WTC11 (cell line): Measurements from ENCODE around the gene PGD. TPM values are rescaled to one million over a fixed set of nuclear protein-coding genes. Genes with fewer than 3 reads are reported as not detected.

ENCODE experiments used
- ATAC-seq: fragments of 200-7000 bp; cut with Tn5 transposase; 2 replicates; pipeline ENCODE4 v1.10.0; 2021; ENCODE audit warnings: mild to moderate bottlenecking, moderate library complexity
- Bru-seq: library from RNA; stranded (reverse); fragments of 400-500 nt; gene quantifications from one replicate; lab custom pipeline; 2021; lab: Mats Ljungman, UMichigan
- CTCF ChIA-PET: fragments of 300-600 bp; sonication (Branson Sonifier 250); formaldehyde crosslinking; loops from one replicate; lab custom pipeline; 2021; ENCODE audit warnings: antibody characterized with exemption; lab: Charles Lee
- POLR2A ChIA-PET: fragments of 350-600 bp; sonication (Branson Sonifier 250); formaldehyde crosslinking; loops from one replicate; lab custom pipeline; 2021; ENCODE audit warnings: antibody characterized with exemption; lab: Charles Lee
- DNase-seq: peaks from one replicate; pipeline ENCODE4 v3.0.0; 2021; ENCODE audit warnings: low spot score
- H3K27ac Mint-ChIP-seq: 2 replicates; pipeline ENCODE4 v1.8.0; 2021; ENCODE audit warnings: mixed read lengths
- H3K27me3 Mint-ChIP-seq: 2 replicates; pipeline ENCODE4 v1.8.0; 2021; ENCODE audit warnings: low read depth, mild to moderate bottlenecking, moderate library complexity, mixed read lengths
- H3K36me3 Mint-ChIP-seq: 2 replicates; pipeline ENCODE4 v1.8.0; 2021; ENCODE audit warnings: mixed read lengths
- H3K4me1 Mint-ChIP-seq: 2 replicates; pipeline ENCODE4 v1.8.0; 2022; ENCODE audit warnings: mixed read lengths
- H3K4me3 Mint-ChIP-seq: 2 replicates; pipeline ENCODE4 v1.8.0; 2021; ENCODE audit warnings: mild to moderate bottlenecking, moderate library complexity, mixed read lengths
- H3K9me3 Mint-ChIP-seq: 2 replicates; pipeline ENCODE4 v1.8.0; 2021; ENCODE audit warnings: mixed read lengths
- ATF1 ChIP-seq: sonication (generic); formaldehyde crosslinking; IDR thresholded peaks from 2 replicates; pipeline ENCODE4 v1.8.1; 2023; ENCODE audit warnings: mild to moderate bottlenecking, moderate library complexity, missing genetic modification reagents
- ELF4 ChIP-seq: sonication (generic); formaldehyde crosslinking; IDR thresholded peaks from 2 replicates; pipeline ENCODE4 v1.8.1; 2022; ENCODE audit warnings: low read depth, mild to moderate bottlenecking, moderate library complexity, missing genetic modification reagents
- EMX1 ChIP-seq: fragments of 250-450 bp; sonication (Bioruptor Pico); IDR thresholded peaks from 2 replicates; pipeline ENCODE4 v1.8.0; 2021; ENCODE audit warnings: mild to moderate bottlenecking
- FOXJ3 ChIP-seq: sonication (generic); formaldehyde crosslinking; IDR thresholded peaks from 2 replicates; pipeline ENCODE4 v1.9.0; 2021; ENCODE audit warnings: missing genetic modification reagents, mild to moderate bottlenecking, borderline replicate concordance
- FOXK1 ChIP-seq: sonication (generic); formaldehyde crosslinking; IDR thresholded peaks from 2 replicates; pipeline ENCODE4 v1.8.0; 2022; ENCODE audit warnings: mild to moderate bottlenecking, moderate library complexity, missing genetic modification reagents
- GABPB1 ChIP-seq: sonication (generic); formaldehyde crosslinking; IDR thresholded peaks from 2 replicates; pipeline ENCODE4 v1.8.1; 2023; ENCODE audit warnings: mild to moderate bottlenecking, missing genetic modification reagents
- JUN ChIP-seq: sonication (generic); formaldehyde crosslinking; IDR thresholded peaks from 2 replicates; pipeline ENCODE4 v1.8.0; 2023; ENCODE audit warnings: mild to moderate bottlenecking, missing genetic modification reagents
- KAT7 ChIP-seq: sonication (generic); formaldehyde crosslinking; IDR thresholded peaks from 2 replicates; pipeline ENCODE4 v1.8.1; 2023; ENCODE audit warnings: missing genetic modification reagents, mild to moderate bottlenecking, borderline replicate concordance
- NFATC4 ChIP-seq: fragments of 250-450 bp; sonication (Bioruptor Pico); IDR thresholded peaks from 2 replicates; pipeline ENCODE4 v1.9.0; 2021; ENCODE audit warnings: mild to moderate bottlenecking
- NFYB ChIP-seq: sonication (generic); formaldehyde crosslinking; conservative IDR thresholded peaks from 2 replicates; pipeline ENCODE4 v1.8.0; 2022; ENCODE audit warnings: low read depth, missing genetic modification reagents
- NR2C2 ChIP-seq: sonication (generic); formaldehyde crosslinking; IDR thresholded peaks from 2 replicates; pipeline ENCODE4 v1.8.0; 2022; ENCODE audit warnings: mild to moderate bottlenecking, missing genetic modification reagents
- NR3C1 ChIP-seq: sonication (generic); formaldehyde crosslinking; conservative IDR thresholded peaks from 2 replicates; pipeline ENCODE4 v1.8.1; 2023; ENCODE audit warnings: low read depth, mild to moderate bottlenecking, missing genetic modification reagents
- RELA ChIP-seq: sonication (generic); formaldehyde crosslinking; IDR thresholded peaks from 2 replicates; pipeline ENCODE4 v1.8.1; 2022; ENCODE audit warnings: missing genetic modification reagents, mild to moderate bottlenecking, borderline replicate concordance
- TCF7 ChIP-seq: sonication (generic); formaldehyde crosslinking; IDR thresholded peaks from 2 replicates; pipeline ENCODE4 v1.8.0; 2022; ENCODE audit warnings: mild to moderate bottlenecking, low read depth, missing genetic modification reagents, moderate library complexity
- TEAD1 ChIP-seq: sonication (generic); formaldehyde crosslinking; IDR thresholded peaks from 2 replicates; pipeline ENCODE4 v1.8.0; 2022; ENCODE audit warnings: mild to moderate bottlenecking, missing genetic modification reagents
- TP53 ChIP-seq: sonication (generic); formaldehyde crosslinking; IDR thresholded peaks from 2 replicates; pipeline ENCODE4 v1.8.1; 2023; ENCODE audit warnings: mild to moderate bottlenecking, missing genetic modification reagents
- ZNF219 ChIP-seq: sonication (generic); formaldehyde crosslinking; IDR thresholded peaks from 2 replicates; pipeline ENCODE4 v1.8.0; 2023; ENCODE audit warnings: missing genetic modification reagents, mild to moderate bottlenecking, borderline replicate concordance
- ZNF396 ChIP-seq: fragments of 250-450 bp; sonication (Bioruptor Pico); IDR thresholded peaks from 2 replicates; pipeline ENCODE4 v1.8.0; 2021; ENCODE audit warnings: mild to moderate bottlenecking, moderate library complexity, borderline replicate concordance
- long read RNA-seq, 3 experiments: library from RNA in 1 of 3; library from capped mRNA in 1 of 3; library from polyadenylated mRNA in 1 of 3; unstranded in 2 of 3; stranded (forward) in 1 of 3; transcript quantifications; one replicate each; pipeline ENCODE4 v2.0.0, GENCODE V29; 2021
- total RNA-seq: library from RNA; stranded (reverse); gene quantifications from 3 replicates; pipeline ENCODE4 v1.2.3, GENCODE V29; 2021
- TF ChIP-seq, protein P1 (sequence below): sonication (generic); formaldehyde crosslinking; IDR thresholded peaks from 2 replicates; pipeline ENCODE4 v1.8.0; 2023; ENCODE audit warnings: missing genetic modification reagents, mild to moderate bottlenecking, borderline replicate concordance
- TF ChIP-seq, protein P2 (sequence below): fragments of 250-450 bp; sonication (Bioruptor Pico); IDR thresholded peaks from 2 replicates; pipeline ENCODE4 v1.9.0; 2021; ENCODE audit warnings: mild to moderate bottlenecking
- TF ChIP-seq, protein P3 (sequence below): sonication (generic); formaldehyde crosslinking; IDR thresholded peaks from 2 replicates; pipeline ENCODE4 v1.8.1; 2023; ENCODE audit warnings: mild to moderate bottlenecking, missing genetic modification reagents
- TF ChIP-seq, protein P4 (sequence below): sonication (generic); formaldehyde crosslinking; IDR thresholded peaks from 2 replicates; pipeline ENCODE4 v1.8.1; 2022; ENCODE audit warnings: low read depth, missing genetic modification reagents, borderline replicate concordance

Gene PGD
- 270 to 278 TPM (median 272 TPM) in 3 replicates for total RNA-seq
- Bru-seq, nascent RNA = percentile 86 among the genes with signal in this experiment
- long read RNA-seq, experiment 1, transcript PGD-201 (13 exons, 1,885 nt) = major isoform, 761 of 891 reads
- long read RNA-seq, experiment 1, partial matches to known transcripts = 83 of 891 reads
- long read RNA-seq, experiment 1, other reads (novel, unspliced or antisense) = 47 of 891 reads
- long read RNA-seq, experiment 2, transcript PGD-201 (13 exons, 1,885 nt) = major isoform, 149 of 423 reads
- long read RNA-seq, experiment 2, partial matches to known transcripts = 201 of 423 reads
- long read RNA-seq, experiment 2, other reads (novel, unspliced or antisense) = 73 of 423 reads
- long read RNA-seq, experiment 3, transcript PGD-201 (13 exons, 1,885 nt) = major isoform, 556 of 697 reads
- long read RNA-seq, experiment 3, partial matches to known transcripts = 100 of 697 reads
- long read RNA-seq, experiment 3, other reads (novel, unspliced or antisense) = 40 of 697 reads

DNA sequence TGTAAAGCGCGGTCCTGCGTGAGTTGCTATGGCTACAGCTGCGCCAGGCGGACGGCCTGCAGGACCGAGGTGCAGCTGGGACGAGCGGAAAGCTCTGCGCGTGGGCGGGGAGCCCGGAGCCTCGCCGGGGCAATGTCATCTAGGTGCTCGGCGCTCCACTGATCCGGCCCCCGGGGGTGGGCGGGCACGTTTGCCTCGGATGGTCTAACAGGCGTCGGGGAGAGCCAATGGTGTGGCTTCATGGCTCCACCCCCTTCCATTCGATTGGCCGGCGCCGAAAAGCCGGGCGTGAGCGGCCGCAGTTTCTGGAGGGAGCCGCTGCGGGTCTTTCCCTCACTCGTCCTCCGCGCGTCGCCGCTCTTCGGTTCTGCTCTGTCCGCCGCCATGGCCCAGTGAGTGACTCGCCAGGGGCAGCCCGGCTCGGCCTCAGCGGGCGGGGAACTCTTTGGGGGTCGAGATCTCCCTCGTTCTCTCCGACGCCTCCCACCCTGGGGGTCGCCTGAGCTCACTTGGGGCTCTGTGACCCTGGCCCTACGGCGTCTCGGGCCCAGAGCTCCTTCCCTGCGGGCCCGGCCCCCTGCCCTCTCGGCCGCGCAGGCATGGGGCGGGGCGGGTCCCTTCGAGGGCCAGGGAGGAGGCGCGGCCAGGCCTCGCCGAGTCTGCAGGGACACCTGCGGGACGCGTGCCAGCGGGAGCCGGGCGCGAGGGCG, at the start of gene PGD:
PGD (plus strand) TSS at position 331 of the 710 bp plus-strand sequence; CDS start at position 385, 54 bp downstream.
- Mint-ChIP-seq H3K27ac (peak within 1 kb of the TSS; percentile 95), H3K9me3 (peaks cover 10% of the 10 kb centered on the region), H3K4me3 (peak within 1 kb of the TSS; percentile 96), H3K4me1 (peaks cover 12% of the 10 kb centered on the region), H3K36me3 (peaks cover 39% of the 10 kb centered on the region), H3K27me3 (no peaks in the 10 kb centered on the region; the same call in 1 of the 2 replicates)
- POLR2A ChIA-PET = interaction anchor here (0.7 to 1.3 kb wide), 3 partner anchors 13 to 31 kb away, joined by 3 to 8 read pairs (median 6); partner anchors contain the start of gene CENPS
- CTCF ChIA-PET = interaction anchor here (1.0 to 2.7 kb wide), 5 partner anchors 8 to 189 kb away, joined by 4 to 15 read pairs (median 7); partner anchors contain the start of genes CENPS and KIF1B
- peak; percentile 99 for DNase-seq
- ATAC-seq = peak; percentile 94
- TF ChIP-seq GABPB1 (peak; percentile 78; the same call in 1 of the 2 replicates), JUN (CRISPR knock-in tag) (peak; percentile 57; the same call in 1 of the 2 replicates), NR2C2 (CRISPR knock-in tag) (no peak), NR3C1 (CRISPR knock-in tag) (no peak), RELA (CRISPR knock-in tag) (0 out of 2 replicates have a peak, but pooled peaks have one; percentile 29), NFATC4 (CRISPR knock-in tag) (no peak), ATF1 (CRISPR knock-in tag) (no peak; the same call in 1 of the 2 replicates), NFYB (peak; percentile 99), KAT7 (CRISPR knock-in tag) (peak; percentile 93; the same call in 1 of the 2 replicates), FOXK1 (peak; percentile 56), EMX1 (CRISPR knock-in tag) (no peak), ZNF396 (no peak), ELF4 (no peak), TP53 (CRISPR knock-in tag) (no peak), ZNF219 (CRISPR knock-in tag) (no peak), TCF7 (CRISPR knock-in tag) (no peak), TEAD1 (CRISPR knock-in tag) (peak; percentile 78), FOXJ3 (CRISPR knock-in tag) (no peak)
- TF ChIP-seq, protein P1, sequence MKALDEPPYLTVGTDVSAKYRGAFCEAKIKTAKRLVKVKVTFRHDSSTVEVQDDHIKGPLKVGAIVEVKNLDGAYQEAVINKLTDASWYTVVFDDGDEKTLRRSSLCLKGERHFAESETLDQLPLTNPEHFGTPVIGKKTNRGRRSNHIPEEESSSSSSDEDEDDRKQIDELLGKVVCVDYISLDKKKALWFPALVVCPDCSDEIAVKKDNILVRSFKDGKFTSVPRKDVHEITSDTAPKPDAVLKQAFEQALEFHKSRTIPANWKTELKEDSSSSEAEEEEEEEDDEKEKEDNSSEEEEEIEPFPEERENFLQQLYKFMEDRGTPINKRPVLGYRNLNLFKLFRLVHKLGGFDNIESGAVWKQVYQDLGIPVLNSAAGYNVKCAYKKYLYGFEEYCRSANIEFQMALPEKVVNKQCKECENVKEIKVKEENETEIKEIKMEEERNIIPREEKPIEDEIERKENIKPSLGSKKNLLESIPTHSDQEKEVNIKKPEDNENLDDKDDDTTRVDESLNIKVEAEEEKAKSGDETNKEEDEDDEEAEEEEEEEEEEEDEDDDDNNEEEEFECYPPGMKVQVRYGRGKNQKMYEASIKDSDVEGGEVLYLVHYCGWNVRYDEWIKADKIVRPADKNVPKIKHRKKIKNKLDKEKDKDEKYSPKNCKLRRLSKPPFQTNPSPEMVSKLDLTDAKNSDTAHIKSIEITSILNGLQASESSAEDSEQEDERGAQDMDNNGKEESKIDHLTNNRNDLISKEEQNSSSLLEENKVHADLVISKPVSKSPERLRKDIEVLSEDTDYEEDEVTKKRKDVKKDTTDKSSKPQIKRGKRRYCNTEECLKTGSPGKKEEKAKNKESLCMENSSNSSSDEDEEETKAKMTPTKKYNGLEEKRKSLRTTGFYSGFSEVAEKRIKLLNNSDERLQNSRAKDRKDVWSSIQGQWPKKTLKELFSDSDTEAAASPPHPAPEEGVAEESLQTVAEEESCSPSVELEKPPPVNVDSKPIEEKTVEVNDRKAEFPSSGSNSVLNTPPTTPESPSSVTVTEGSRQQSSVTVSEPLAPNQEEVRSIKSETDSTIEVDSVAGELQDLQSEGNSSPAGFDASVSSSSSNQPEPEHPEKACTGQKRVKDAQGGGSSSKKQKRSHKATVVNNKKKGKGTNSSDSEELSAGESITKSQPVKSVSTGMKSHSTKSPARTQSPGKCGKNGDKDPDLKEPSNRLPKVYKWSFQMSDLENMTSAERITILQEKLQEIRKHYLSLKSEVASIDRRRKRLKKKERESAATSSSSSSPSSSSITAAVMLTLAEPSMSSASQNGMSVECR (CRISPR knock-in tag) = no peak
- TF ChIP-seq, protein P2, sequence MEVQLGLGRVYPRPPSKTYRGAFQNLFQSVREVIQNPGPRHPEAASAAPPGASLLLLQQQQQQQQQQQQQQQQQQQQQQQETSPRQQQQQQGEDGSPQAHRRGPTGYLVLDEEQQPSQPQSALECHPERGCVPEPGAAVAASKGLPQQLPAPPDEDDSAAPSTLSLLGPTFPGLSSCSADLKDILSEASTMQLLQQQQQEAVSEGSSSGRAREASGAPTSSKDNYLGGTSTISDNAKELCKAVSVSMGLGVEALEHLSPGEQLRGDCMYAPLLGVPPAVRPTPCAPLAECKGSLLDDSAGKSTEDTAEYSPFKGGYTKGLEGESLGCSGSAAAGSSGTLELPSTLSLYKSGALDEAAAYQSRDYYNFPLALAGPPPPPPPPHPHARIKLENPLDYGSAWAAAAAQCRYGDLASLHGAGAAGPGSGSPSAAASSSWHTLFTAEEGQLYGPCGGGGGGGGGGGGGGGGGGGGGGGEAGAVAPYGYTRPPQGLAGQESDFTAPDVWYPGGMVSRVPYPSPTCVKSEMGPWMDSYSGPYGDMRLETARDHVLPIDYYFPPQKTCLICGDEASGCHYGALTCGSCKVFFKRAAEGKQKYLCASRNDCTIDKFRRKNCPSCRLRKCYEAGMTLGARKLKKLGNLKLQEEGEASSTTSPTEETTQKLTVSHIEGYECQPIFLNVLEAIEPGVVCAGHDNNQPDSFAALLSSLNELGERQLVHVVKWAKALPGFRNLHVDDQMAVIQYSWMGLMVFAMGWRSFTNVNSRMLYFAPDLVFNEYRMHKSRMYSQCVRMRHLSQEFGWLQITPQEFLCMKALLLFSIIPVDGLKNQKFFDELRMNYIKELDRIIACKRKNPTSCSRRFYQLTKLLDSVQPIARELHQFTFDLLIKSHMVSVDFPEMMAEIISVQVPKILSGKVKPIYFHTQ (CRISPR knock-in tag) = no peak
- TF ChIP-seq, protein P3, sequence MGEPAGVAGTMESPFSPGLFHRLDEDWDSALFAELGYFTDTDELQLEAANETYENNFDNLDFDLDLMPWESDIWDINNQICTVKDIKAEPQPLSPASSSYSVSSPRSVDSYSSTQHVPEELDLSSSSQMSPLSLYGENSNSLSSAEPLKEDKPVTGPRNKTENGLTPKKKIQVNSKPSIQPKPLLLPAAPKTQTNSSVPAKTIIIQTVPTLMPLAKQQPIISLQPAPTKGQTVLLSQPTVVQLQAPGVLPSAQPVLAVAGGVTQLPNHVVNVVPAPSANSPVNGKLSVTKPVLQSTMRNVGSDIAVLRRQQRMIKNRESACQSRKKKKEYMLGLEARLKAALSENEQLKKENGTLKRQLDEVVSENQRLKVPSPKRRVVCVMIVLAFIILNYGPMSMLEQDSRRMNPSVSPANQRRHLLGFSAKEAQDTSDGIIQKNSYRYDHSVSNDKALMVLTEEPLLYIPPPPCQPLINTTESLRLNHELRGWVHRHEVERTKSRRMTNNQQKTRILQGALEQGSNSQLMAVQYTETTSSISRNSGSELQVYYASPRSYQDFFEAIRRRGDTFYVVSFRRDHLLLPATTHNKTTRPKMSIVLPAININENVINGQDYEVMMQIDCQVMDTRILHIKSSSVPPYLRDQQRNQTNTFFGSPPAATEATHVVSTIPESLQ = no peak
- TF ChIP-seq, protein P4, sequence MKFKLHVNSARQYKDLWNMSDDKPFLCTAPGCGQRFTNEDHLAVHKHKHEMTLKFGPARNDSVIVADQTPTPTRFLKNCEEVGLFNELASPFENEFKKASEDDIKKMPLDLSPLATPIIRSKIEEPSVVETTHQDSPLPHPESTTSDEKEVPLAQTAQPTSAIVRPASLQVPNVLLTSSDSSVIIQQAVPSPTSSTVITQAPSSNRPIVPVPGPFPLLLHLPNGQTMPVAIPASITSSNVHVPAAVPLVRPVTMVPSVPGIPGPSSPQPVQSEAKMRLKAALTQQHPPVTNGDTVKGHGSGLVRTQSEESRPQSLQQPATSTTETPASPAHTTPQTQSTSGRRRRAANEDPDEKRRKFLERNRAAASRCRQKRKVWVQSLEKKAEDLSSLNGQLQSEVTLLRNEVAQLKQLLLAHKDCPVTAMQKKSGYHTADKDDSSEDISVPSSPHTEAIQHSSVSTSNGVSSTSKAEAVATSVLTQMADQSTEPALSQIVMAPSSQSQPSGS (CRISPR knock-in tag) = no peak
